Common myeloid progenitor, CD34-positive (primary cell): ENCODE measurements around the gene BAG5.

Experiments used
- CTCF ChIA-PET: fragments of 350-600 bp; sonication (Branson Sonifier 250); formaldehyde crosslinking; loops from one replicate; lab custom pipeline; 2021; ENCODE audit warnings: antibody characterized with exemption; lab: Charles Lee
- POLR2A ChIA-PET: fragments of 350-600 bp; sonication (Branson Sonifier 250); formaldehyde crosslinking; loops from one replicate; lab custom pipeline; 2021; ENCODE audit warnings: antibody characterized with exemption; lab: Charles Lee
- DNase-seq, 3 donors: peaks; one replicate each; pipeline versions ENCODE4 v3.0.0 to v3.0.0-alpha.2; 2013
- H3K27ac ChIP-seq, 2 experiments: 1 replicate in 1 of 2; 2 replicates in 1 of 2; pipeline ENCODE4 v1.7.0; 2013; ENCODE audit warnings: inconsistent platforms in 2 of 2, low read length in 2 of 2, mild to moderate bottlenecking in 2 of 2, low read depth in 1 of 2, moderate library complexity in 1 of 2; ENCODE audit not compliant: severe bottlenecking in 2 of 2, insufficient read depth in 1 of 2, poor library complexity in 1 of 2
- H3K27me3 ChIP-seq, 5 experiments: replicated peaks in 2 of 5; 1 replicate in 3 of 5; 2 replicates in 2 of 5; pipeline versions ENCODE4 v1.6.1 to v1.7.0; 2013; ENCODE audit warnings: low read length in 4 of 5, mild to moderate bottlenecking in 2 of 5, moderate library complexity in 2 of 5, inconsistent platforms in 1 of 5; ENCODE audit not compliant: insufficient read depth in 5 of 5, control insufficient read depth in 4 of 5
- H3K36me3 ChIP-seq, 4 experiments: 1 replicate in 2 of 4; 2 replicates in 2 of 4; pipeline versions ENCODE4 v1.6.1 to v1.7.0; 2013; ENCODE audit warnings: low read length in 3 of 4, control low read depth in 1 of 4, mild to moderate bottlenecking in 1 of 4; ENCODE audit not compliant: control insufficient read depth in 4 of 4, insufficient read depth in 4 of 4
- H3K4me1 ChIP-seq, 4 experiments: 1 replicate in 3 of 4; 2 replicates in 1 of 4; pipeline versions ENCODE4 v1.6.1 to v1.7.1; 2013; ENCODE audit warnings: low read length in 3 of 4, mild to moderate bottlenecking in 3 of 4, control low read depth in 1 of 4, inconsistent platforms in 1 of 4, moderate library complexity in 1 of 4; ENCODE audit not compliant: control insufficient read depth in 4 of 4, insufficient read depth in 4 of 4; ENCODE audit errors: control extremely low read depth in 1 of 4
- H3K4me3 ChIP-seq, 7 experiments: 1 replicate in 4 of 7; 2 replicates in 3 of 7; pipeline versions ENCODE4 v1.5.1 to v1.7.0; 2013; ENCODE audit warnings: mild to moderate bottlenecking in 7 of 7, low read length in 6 of 7, moderate library complexity in 6 of 7, inconsistent platforms in 2 of 7, low read depth in 2 of 7, control low read depth in 1 of 7; ENCODE audit not compliant: insufficient read depth in 4 of 7, control insufficient read depth in 1 of 7; ENCODE audit errors: extremely low read depth in 1 of 7
- H3K9me3 ChIP-seq, 5 experiments: 1 replicate in 4 of 5; 2 replicates in 1 of 5; pipeline versions ENCODE4 v1.6.1 to v1.7.1; 2013; ENCODE audit warnings: low read length in 4 of 5, mild to moderate bottlenecking in 2 of 5, inconsistent platforms in 1 of 5, low read depth in 1 of 5, moderate library complexity in 1 of 5; ENCODE audit not compliant: control insufficient read depth in 4 of 5, insufficient read depth in 2 of 5; ENCODE audit errors: control extremely low read depth in 1 of 5
- WGBS: methylation state at CpG from one replicate; pipeline ENCODE4 v1.1.5; 2013; ENCODE audit not compliant: insufficient coverage; 5-methylcytosine and 5-hydroxymethylcytosine counted together

Gene BAG5

GRCh38 chr14:103600503-103600902 is 38.0 kb upstream of the BAG5 start:
- ChIA-PET CTCF (no interaction called here), POLR2A (no interaction called here)
- H3K4me1 ChIP-seq = peaks cover 0 to 9% (median 2%) of the 10 kb centered on the region in 4 experiments
- no peaks in the 10 kb centered on the region for H3K27me3 ChIP-seq
- WGBS = 100% methylated on average over 3 of the region's 5 CpGs
- H3K36me3 ChIP-seq = peaks cover 0 to 4% (median 1%) of the 10 kb centered on the region in 4 experiments
- no peak overlapping the region for H3K4me3 ChIP-seq
- DNase-seq = no peak
- no peak overlapping the region for H3K27ac ChIP-seq
- H3K9me3 ChIP-seq = no peaks in the 10 kb centered on the region

GRCh38 chr14:103597623-103598377 is 35.3 kb upstream of the BAG5 start:
- Histone ChIP-seq H3K36me3 (peaks cover 0 to 4% (median 1%) of the 10 kb centered on the region in 4 experiments), H3K9me3 (no peaks in the 10 kb centered on the region), H3K27me3 (no peaks in the 10 kb centered on the region), H3K4me3 (no peak overlapping the region), H3K4me1 (peaks cover 0 to 4% (median 0%) of the 10 kb centered on the region in 4 experiments), H3K27ac (no peak overlapping the region)
- ChIA-PET POLR2A (no interaction called here), CTCF (interaction anchor here (0.6 kb wide), 1 partner anchor 53 kb away, joined by 3 read pairs; no protein-coding TSS in a partner anchor)
- WGBS = 100% methylated on average over 5 of the region's 10 CpGs
- no peak for DNase-seq

- Histone ChIP-seq H3K27ac (no peak overlapping the region), H3K4me1 (peaks cover 0 to 7% (median 0%) of the 10 kb centered on the region in 4 experiments), H3K4me3 (no peak overlapping the region), H3K36me3 (peaks cover 0 to 15% (median 8%) of the 10 kb centered on the region in 4 experiments), H3K9me3 (no peaks in the 10 kb centered on the region), H3K27me3 (no peaks in the 10 kb centered on the region)
- ChIA-PET POLR2A (no interaction called here), CTCF (interaction anchor here (1.1 to 1.3 kb wide), 2 partner anchors 33 to 86 kb away, joined by 3 to 5 read pairs; no protein-coding TSS in a partner anchor)
- WGBS = 98% methylated on average over 6 of the region's 11 CpGs
- no peak for DNase-seq
These were observed 31.8 kb upstream of the BAG5 start for GRCh38 chr14:103594265-103594664.

GRCh38 chr14:103593577-103593976 is 31.1 kb upstream of the BAG5 start:
- Histone ChIP-seq H3K36me3 (peaks cover 0 to 21% (median 13%) of the 10 kb centered on the region in 4 experiments), H3K27me3 (no peaks in the 10 kb centered on the region), H3K9me3 (no peaks in the 10 kb centered on the region), H3K4me3 (no peak overlapping the region), H3K27ac (no peak overlapping the region), H3K4me1 (peaks cover 0 to 7% (median 0%) of the 10 kb centered on the region in 4 experiments)
- peak in 1 of 3 donors; percentile 7 for DNase-seq
- POLR2A ChIA-PET = no interaction called here
- CTCF ChIA-PET = interaction anchor here (0.9 to 1.6 kb wide), 3 partner anchors 34 to 78 kb away, joined by 3 read pairs; no protein-coding TSS in a partner anchor
- whole genome bisulfite sequencing = 48% methylated on average over 4 of the region's 6 CpGs

GRCh38 chr14:103584326-103584915 is 22.0 kb upstream of the BAG5 start:
- no peak overlapping the region for H3K4me3 ChIP-seq
- WGBS = 93% methylated on average over 8 of the region's 11 CpGs
- no peaks in the 10 kb centered on the region for H3K27me3 ChIP-seq
- H3K27ac ChIP-seq = no peak overlapping the region
- ChIA-PET CTCF (interaction anchor here (0.8 to 1.0 kb wide), 2 partner anchors 12 to 55 kb away, joined by 3 read pairs; no protein-coding TSS in a partner anchor), POLR2A (no interaction called here)
- H3K36me3 ChIP-seq = peaks cover 3 to 16% (median 11%) of the 10 kb centered on the region in 4 experiments
- no peaks in the 10 kb centered on the region for H3K4me1 ChIP-seq
- DNase-seq = no peak
- no peaks in the 10 kb centered on the region for H3K9me3 ChIP-seq

GRCh38 chr14:103581954-103582703 is 19.7 kb upstream of the BAG5 start:
- Histone ChIP-seq H3K27ac (no peak overlapping the region), H3K27me3 (no peaks in the 10 kb centered on the region), H3K4me3 (no peak overlapping the region), H3K36me3 (peaks cover 0 to 24% (median 19%) of the 10 kb centered on the region in 4 experiments), H3K4me1 (no peaks in the 10 kb centered on the region), H3K9me3 (no peaks in the 10 kb centered on the region)
- ChIA-PET POLR2A (no interaction called here), CTCF (no interaction called here)
- no peak for DNase-seq
- 97% methylated on average over 22 of the region's 26 CpGs for WGBS
